Lung microvascular endothelial cell (primary cell): ENCODE measurements around the gene WDR89. TPM values are rescaled to one million over a fixed set of nuclear protein-coding genes. Genes with fewer than 3 reads are reported as not detected.
"Not testable (repeated sequence)": the region's sequence is repeated elsewhere in the genome, so short reads cannot be mapped to it uniquely, and the experiment has no call there.

ENCODE experiments used
- DNase-seq, 2 donors: peaks; one replicate each; pipeline versions ENCODE4 v3.0.0 to v3.0.0-alpha.2; 2010; ENCODE audit warnings: low read depth in 2 of 2
- total RNA-seq: library from RNA; depleted of rRNA; stranded (reverse); fragments of >200 nt; gene quantifications from 2 replicates; pipeline ENCODE4 v1.2.1, GENCODE V29; 2014

The WDR89 gene
- total RNA-seq, 1 donor from 2014 or later = 13.9 TPM

DNA sequence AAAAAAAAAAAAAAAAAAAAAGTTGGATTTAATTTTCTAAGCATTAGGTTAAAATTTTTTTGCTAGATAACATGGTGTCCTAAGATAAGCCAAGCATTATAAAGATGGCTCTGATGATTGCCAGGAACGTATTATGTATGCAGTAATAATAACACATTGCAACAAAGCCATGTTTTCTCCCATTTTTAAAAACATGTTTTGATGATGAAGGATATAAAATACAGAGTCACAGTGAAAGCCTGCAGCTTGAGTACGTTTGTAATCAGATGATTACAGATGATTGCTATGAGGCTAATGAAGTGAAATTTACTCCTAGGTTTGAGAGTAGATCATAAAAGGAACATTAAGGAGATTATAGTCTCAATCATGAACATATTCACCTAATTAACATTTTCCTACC lies 13.3 kb upstream of the WDR89 start:
- DNase-seq = no peak

DNA sequence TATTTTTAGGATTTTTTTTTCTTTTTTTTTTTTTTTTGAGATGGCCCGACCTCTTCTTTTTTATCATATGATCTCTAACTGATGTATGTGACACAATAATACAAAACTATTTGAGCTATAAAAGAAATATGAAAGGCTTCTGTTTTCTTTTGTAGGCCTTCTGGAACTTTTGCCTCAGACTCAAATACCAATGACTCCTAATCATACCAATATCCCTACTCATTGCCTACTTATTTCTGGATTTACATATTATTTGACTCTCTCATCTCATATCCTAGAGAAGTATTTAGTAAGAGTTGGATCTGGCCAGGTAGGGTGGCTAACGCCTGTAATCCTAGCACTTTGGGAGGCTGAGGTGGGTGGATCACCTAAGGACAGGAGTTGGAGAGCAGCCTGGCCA lies 12.7 kb upstream of the WDR89 start:
- no peak for DNase-seq

- no peak for DNase-seq
Observed at GRCh38 chr14:63652406-63652805, 10.7 kb upstream of the WDR89 start.

- DNase-seq = no peak
Observed at GRCh38 chr14:63650256-63650952, 8.7 kb upstream of the WDR89 start.

DNA sequence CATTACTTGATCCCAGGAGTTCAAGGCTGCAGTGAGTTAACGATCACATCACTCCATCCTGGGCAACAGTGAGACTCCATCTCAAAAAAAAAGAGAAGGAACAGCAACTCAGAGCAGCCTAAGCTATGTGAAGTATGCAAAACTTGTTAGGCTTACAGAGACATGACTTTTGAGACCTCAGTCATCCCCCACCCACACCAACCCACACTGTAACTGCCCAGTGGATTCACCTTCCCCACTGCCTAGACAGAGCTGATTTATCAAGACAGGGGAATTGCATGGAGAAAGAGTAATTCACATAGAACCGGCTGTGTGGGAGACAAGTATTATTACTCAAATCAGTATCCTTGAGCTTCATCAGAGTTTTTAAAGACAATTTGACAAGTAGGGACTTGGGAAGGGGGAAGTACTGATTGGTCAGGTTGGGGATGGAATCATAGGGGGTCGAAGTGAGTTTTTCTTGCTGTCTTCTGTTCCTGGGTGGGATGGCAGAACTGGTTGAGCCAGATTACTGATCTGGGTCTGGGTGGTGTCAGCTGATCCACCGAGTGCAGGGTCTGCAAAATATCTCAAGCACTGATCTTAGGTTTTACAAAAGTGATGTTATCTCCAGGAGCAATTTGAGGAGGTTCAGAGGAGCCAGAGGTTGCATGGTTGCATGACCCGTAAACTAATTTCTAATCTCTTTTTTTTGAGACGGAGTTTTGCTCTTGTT lies 6.2 kb upstream of the WDR89 start:
- DNase-seq = no peak

DNA sequence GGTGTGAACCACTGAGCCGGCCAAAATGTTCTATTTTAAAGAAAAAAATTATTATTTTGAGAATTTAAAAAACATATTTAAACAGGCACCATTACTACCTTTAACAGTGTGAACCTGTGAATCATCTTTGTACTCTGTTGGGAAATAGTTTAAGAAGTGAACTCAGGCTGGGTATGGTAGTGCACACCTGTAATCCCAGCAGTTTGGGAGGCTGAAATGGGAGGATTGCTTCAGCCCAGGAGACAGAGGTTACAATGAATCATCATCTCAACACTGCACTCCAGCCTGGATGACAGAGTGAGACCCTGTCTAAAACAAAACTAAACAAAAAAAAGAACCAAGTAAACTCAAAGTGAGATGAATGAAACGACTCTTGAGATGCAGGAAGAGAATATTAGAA lies 3.1 kb upstream of the WDR89 start:
- no peak for DNase-seq

- DNase-seq = peak; percentile 5 to 18
Observed at GRCh38 chr14:63642656-63643382, 1.1 kb upstream of the WDR89 start.

DNA sequence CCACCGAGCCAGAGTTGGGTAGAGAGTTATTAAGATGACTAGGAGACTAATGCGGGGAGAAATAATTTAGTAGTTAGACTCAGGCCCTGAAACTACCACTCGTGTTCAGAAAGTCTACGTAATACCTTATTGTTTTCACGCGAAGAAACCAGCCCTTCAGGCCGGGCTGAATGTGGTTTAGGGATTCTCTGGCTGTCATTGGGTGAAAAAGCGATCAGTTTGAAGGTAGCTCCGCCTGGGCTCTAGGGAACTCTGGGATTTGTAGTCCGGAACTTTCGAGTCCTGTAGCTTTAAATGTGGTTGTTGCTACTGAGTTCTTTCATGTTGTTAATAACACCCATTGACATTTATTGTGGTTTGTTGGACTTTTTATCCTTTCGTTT lies 549 bp upstream of the WDR89 start:
- DNase-seq = peak; percentile 96 to 97

DNA sequence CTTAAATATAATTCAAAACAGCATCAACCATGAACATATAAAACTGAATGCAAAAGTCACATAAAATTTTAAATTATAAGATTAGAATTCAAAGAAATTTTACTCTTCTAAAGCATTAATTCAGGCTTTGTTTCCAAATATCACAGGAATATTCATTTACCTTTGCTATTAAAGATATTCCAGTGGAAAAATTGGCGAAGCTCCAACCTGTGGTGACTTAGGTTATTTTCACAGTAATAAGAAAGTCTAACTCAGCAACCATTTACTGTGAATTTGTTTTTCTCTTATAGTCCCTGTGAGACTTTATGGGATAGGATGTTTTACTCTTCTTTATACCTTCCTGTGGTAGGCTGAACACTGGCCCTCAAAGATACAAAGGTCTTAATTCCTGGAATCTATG lies 3.2 kb downstream of the WDR89 start:
- peak in 1 of 2 donors; percentile 19 for DNase-seq

- DNase-seq = not testable (repeated sequence)
Observed at GRCh38 chr14:63636094-63636635, 5.5 kb downstream of the WDR89 start.

- peak; percentile 9 to 20 for DNase-seq
Observed at GRCh38 chr14:63633801-63634200, 7.9 kb downstream of the WDR89 start.

- peak; percentile 53 to 63 for DNase-seq
Observed at GRCh38 chr14:63632932-63633514, 8.6 kb downstream of the WDR89 start.

DNA sequence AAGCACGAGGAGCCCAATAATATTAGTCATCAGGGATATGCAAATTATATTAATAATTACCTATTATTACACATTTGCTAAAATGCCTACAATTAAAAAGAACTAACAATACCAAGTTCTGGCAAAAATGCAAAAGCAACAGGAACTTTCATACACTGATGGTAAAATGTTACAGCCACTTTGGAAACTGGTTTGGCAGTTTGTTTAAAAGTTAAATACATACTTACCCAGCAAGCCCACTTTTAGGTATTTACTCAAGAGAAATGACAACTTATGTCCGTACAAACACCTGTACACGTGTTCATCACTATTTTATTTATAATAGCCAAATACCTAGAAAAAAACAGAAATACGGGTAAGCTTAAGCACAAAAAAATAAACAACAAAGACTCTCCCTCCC lies 17.0 kb downstream of the WDR89 start:
- no peak for DNase-seq

DNA sequence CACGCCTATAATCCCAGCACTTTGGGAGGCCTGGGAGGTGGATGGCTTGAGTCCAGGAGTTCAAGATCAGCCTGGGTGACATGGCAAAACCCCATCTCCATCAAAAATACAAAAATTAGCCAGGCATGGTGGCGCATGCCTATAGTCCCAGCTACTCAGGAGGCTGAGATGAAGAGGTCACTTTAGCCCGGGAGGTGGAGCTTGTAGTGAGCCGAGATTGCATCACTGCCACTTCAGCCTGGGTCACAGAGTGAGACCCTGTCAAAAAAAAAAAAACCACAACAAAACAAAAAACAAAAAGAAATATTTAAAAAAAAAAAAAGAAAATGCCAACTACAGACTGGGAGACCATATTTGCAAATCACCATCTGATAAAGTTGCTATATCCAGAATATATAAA lies 17.5 kb downstream of the WDR89 start:
- DNase-seq = no peak

GRCh38 chr14:63621975-63622374 lies 19.7 kb downstream of the WDR89 start:
- not testable (repeated sequence) for DNase-seq

DNA sequence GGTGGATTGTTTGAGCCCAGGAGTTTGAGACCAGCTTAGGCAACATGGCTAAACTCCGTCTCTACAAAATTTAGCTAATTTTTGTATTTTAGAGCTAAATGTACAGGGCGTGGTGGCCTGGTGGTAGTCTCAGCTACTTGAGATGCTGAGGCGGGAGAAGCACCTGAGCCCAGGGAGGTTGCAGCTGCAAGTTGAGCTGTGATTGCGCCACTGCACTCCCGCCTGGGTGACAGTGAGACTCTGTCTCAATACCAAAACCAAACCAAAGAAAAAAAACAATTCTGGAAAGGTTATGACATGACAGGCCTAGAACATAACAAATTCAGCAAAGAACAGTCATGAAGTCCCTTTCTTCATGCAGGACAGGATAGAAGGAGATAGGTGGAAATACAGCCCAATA lies 25.7 kb downstream of the WDR89 start:
- DNase-seq = no peak

GRCh38 chr14:63614679-63615363 lies 26.9 kb downstream of the WDR89 start:
- peak; percentile 75 to 91 for DNase-seq

DNA sequence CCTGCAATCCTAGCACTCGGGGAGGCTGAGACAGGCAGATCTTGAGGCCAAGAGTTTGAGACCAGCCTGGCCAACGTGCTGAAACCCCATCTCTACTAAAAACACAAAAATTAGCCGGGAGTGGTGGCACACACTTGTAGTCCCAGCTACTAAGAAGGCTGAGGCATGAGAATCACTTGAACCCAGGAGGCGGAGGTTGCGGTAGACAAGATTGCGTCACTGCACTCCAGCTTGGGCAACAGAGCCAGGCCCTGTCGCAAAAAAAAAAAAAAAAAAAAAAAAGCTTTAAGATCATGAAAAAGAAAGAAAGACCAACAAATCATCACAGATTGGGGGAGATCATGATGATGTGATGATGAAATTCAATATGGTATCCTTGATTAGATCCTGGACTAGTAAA lies 30.6 kb downstream of the WDR89 start:
- no peak for DNase-seq

DNA sequence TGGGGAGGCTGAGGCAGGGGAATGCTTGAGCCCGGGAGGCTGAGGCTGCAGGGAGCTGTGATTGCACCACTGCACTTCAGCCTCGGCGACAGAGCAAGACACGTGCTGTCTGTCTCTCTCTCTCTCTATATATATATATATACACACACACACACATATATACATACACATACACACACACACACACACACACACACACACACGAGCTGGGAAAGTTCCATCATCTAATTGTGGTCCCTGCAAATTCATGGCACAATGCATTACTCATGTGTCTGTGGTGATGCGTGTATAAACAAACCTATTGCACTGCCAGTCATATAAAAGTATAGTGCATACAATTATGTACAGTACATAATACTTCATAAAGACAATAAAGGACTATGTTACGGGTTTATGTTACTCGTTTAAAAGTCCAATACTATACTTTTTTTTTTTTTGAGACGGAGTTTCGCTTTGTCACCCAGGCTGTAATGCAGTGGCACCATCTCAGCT lies 36.6 kb downstream of the WDR89 start:
- DNase-seq = no peak

GRCh38 chr14:63604626-63605025 lies 37.0 kb downstream of the WDR89 start:
- no peak for DNase-seq

DNA sequence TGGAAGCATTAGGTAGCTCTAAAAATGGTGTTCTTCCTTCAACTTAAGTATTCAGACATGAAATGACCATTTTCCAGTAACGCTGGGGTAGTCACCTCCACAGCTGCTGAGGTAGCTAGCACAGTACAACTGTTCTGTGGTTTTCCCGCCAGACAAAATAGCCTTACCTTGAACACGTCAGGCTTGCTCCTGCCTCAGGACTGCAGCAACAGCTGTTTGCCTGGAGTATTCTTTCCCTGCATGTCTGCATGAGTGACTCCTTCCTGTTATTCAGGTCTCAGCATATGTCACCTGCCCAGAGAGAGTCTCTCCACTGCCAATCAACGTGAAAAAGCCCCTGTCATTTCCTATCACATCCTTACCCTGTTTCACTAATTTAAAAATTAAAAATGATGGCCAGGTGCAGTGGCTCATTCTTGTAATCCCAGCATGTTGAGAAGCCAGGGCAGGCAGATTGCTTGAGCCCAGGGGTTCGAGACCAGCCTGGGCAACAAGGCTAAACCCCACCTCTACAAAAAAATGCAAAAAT lies 37.9 kb downstream of the WDR89 start:
- peak in 1 of 2 donors; percentile 36 for DNase-seq
